HFFc6 (cell line): ENCODE results near the gene PMIS2. TPM values are rescaled to one million over a fixed set of nuclear protein-coding genes. Genes with fewer than 3 reads are reported as not detected.

ENCODE experiments used
- DNase-seq: peaks from one replicate; pipeline ENCODE4 v3.0.0-alpha.2; 2018
- H3K27ac Mint-ChIP-seq: 2 replicates; pipeline ENCODE4 v1.8.0; 2020; ENCODE audit warnings: mild to moderate bottlenecking, mixed read lengths
- H3K27me3 Mint-ChIP-seq: 2 replicates; pipeline ENCODE4 v1.8.0; 2021; ENCODE audit warnings: mild to moderate bottlenecking, moderate library complexity, mixed read lengths; ENCODE audit not compliant: insufficient read depth
- H3K36me3 Mint-ChIP-seq: 2 replicates; pipeline ENCODE4 v1.8.0; 2021; ENCODE audit warnings: low read depth, mixed read lengths
- H3K4me1 Mint-ChIP-seq: 2 replicates; pipeline ENCODE4 v1.8.0; 2020; ENCODE audit warnings: low read depth, mixed read lengths
- H3K4me3 Mint-ChIP-seq: 2 replicates; pipeline ENCODE4 v1.8.0; 2020; ENCODE audit warnings: mild to moderate bottlenecking, moderate library complexity, mixed read lengths
- H3K9me3 Mint-ChIP-seq: 2 replicates; pipeline ENCODE4 v1.8.0; 2020; ENCODE audit warnings: mild to moderate bottlenecking, mixed read lengths
- total RNA-seq, 6 experiments: library from RNA; stranded (reverse); fragmentation: NEBNext Ultra II Directional; extraction: Animal tissue kit (Norgen Biotek cat#: 25700); gene quantifications; 2 replicates in 1 of 6; 3 replicates in 5 of 6; pipeline ENCODE4 v1.2.3, GENCODE V29; 2021
- TF ChIP-seq, protein P1 (sequence below): fragments of 200-600 bp; sonication (generic); IDR thresholded peaks from 2 replicates; pipeline ENCODE4 v1.5.0; 2021; ENCODE audit warnings: antibody characterized with exemption, mild to moderate bottlenecking

The PMIS2 gene
- total RNA-seq, 6 experiments from 2014 or later = not detected

GRCh38 chr19:35560677-35561076 lies 25.3 kb upstream of the PMIS2 start:
- no peaks in the 10 kb centered on the region for H3K9me3 Mint-ChIP-seq
- no peak overlapping the region for H3K4me3 Mint-ChIP-seq
- no peaks in the 10 kb centered on the region for H3K36me3 Mint-ChIP-seq
- DNase-seq = no peak
- no peaks in the 10 kb centered on the region for H3K4me1 Mint-ChIP-seq
- H3K27ac Mint-ChIP-seq = no peak overlapping the region
- peaks cover 46% of the 10 kb centered on the region for H3K27me3 Mint-ChIP-seq
- TF ChIP-seq, protein P1, sequence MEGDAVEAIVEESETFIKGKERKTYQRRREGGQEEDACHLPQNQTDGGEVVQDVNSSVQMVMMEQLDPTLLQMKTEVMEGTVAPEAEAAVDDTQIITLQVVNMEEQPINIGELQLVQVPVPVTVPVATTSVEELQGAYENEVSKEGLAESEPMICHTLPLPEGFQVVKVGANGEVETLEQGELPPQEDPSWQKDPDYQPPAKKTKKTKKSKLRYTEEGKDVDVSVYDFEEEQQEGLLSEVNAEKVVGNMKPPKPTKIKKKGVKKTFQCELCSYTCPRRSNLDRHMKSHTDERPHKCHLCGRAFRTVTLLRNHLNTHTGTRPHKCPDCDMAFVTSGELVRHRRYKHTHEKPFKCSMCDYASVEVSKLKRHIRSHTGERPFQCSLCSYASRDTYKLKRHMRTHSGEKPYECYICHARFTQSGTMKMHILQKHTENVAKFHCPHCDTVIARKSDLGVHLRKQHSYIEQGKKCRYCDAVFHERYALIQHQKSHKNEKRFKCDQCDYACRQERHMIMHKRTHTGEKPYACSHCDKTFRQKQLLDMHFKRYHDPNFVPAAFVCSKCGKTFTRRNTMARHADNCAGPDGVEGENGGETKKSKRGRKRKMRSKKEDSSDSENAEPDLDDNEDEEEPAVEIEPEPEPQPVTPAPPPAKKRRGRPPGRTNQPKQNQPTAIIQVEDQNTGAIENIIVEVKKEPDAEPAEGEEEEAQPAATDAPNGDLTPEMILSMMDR = no peak

- no peak for DNase-seq
- Mint-ChIP-seq H3K4me3 (no peak overlapping the region), H3K27me3 (peaks cover 45% of the 10 kb centered on the region), H3K4me1 (no peaks in the 10 kb centered on the region), H3K27ac (no peak overlapping the region), H3K36me3 (no peaks in the 10 kb centered on the region), H3K9me3 (no peaks in the 10 kb centered on the region)
- TF ChIP-seq, protein P1 = no peak
These were observed 24.5 kb upstream of the PMIS2 start for GRCh38 chr19:35561436-35561835.

- no peak overlapping the region for H3K27ac Mint-ChIP-seq
- peaks cover 45% of the 10 kb centered on the region for H3K27me3 Mint-ChIP-seq
- no peak overlapping the region for H3K4me3 Mint-ChIP-seq
- TF ChIP-seq, protein P1 = no peak
- DNase-seq = no peak
- no peaks in the 10 kb centered on the region for H3K9me3 Mint-ChIP-seq
- H3K36me3 Mint-ChIP-seq = no peaks in the 10 kb centered on the region
- no peaks in the 10 kb centered on the region for H3K4me1 Mint-ChIP-seq
These were observed 23.6 kb upstream of the PMIS2 start for GRCh38 chr19:35562336-35562735.

- no peak overlapping the region for H3K27ac Mint-ChIP-seq
- no peak for DNase-seq
- TF ChIP-seq, protein P1 = no peak
- no peaks in the 10 kb centered on the region for H3K9me3 Mint-ChIP-seq
- no peaks in the 10 kb centered on the region for H3K4me1 Mint-ChIP-seq
- H3K4me3 Mint-ChIP-seq = no peak overlapping the region
- H3K36me3 Mint-ChIP-seq = no peaks in the 10 kb centered on the region
- peaks cover 47% of the 10 kb centered on the region for H3K27me3 Mint-ChIP-seq
These were observed 23.2 kb upstream of the PMIS2 start for GRCh38 chr19:35562776-35563175.

DNA sequence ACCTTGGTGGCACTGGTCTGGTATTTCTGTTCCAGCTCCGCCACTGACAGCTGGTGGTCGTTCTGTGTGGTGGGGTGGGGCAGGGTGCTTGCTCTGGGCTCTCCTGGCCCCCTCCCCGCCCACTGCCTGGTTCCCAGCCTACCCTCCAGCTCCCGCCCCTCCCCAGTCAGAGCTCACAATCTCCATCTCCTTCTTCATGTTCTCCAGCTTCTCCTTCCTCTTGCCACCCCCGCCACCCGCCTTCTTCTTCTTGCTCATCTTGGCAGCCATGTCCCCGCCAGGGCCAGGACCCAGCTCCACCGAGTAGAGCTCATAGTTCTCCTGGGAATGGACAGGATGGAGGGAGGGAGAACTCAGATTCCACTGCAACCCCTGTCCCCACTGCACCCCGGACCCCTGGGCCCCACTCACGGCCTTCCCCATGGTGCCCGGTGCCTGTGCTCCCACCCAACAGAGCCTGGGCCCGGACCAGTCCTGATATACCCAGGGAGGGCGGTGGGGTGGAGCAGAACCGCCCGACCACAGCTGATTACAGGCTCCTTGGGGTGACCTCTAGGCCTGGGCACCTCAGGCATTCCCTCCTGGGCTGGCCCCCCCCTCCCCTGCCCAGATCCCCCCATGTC lies 22.7 kb upstream of the PMIS2 start, which contains the start of gene ATP4A:
Gene ATP4A (minus strand): TSS at position 452 of the 623 bp plus-strand sequence. CDS start 29 bp downstream, at position 423.
- no peak for DNase-seq
- no peak within 1 kb of the TSS for H3K27ac Mint-ChIP-seq
- no peaks in the 10 kb centered on the region for H3K4me1 Mint-ChIP-seq
- TF ChIP-seq, protein P1 = no peak
- no peaks in the 10 kb centered on the region for H3K36me3 Mint-ChIP-seq
- H3K4me3 Mint-ChIP-seq = no peak within 1 kb of the TSS
- H3K27me3 Mint-ChIP-seq = peaks cover 47% of the 10 kb centered on the region
- no peaks in the 10 kb centered on the region for H3K9me3 Mint-ChIP-seq
